Fibroblast of pulmonary artery (primary cell): ENCODE results near the gene KLF2.
"Not testable (repeated sequence)": the region's sequence is repeated elsewhere in the genome, so short reads cannot be mapped to it uniquely, and the experiment has no call there.

Experiments
- DNase-seq: peaks from one replicate; pipeline ENCODE4 v3.0.0-alpha.2; 2010; ENCODE audit warnings: low read depth
- H3K4me3 ChIP-seq: replicated peaks from 2 replicates; pipeline ENCODE4 v1.5.1; 2011; ENCODE audit warnings: low read depth, mild to moderate bottlenecking, control low read depth, low read length, moderate library complexity
- TF ChIP-seq, protein P1 (sequence below): IDR thresholded peaks from 2 replicates; pipeline ENCODE4 v1.5.1; 2011; ENCODE audit warnings: mild to moderate bottlenecking, control low read depth, low read length, inconsistent platforms; ENCODE audit errors: missing control alignments

The KLF2 gene

DNA sequence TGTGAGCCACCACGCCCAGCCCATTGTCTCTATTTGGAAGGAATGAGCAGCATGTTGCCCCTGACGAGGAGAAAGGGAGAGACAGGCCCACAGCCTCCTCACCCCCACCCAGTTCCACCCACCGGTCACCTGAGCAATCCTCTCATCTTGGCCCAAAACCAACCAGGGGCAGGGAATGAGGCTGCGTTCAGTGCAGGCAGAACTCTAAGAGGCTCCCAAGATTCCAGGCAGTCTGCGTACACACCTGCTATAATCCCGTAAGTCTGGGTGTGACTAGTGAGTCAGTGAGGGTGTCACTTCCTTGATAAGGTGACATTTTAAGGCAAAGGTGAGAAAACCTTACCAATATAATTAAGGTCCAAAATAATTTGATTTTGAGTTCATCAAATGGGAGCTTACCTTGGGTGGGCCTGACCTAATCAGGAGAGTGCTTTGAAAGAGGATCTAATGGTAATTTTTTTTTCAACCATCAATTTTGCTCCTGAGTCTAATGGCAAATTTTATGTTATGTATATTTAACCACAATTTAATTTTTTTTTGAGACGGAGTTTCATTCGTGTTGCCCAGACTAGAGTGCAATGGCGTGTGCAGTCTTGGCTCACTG, 26.9 kb upstream of the KLF2 start:
- H3K4me3 ChIP-seq, result no peak overlapping the region
- TF ChIP-seq, protein P1, sequence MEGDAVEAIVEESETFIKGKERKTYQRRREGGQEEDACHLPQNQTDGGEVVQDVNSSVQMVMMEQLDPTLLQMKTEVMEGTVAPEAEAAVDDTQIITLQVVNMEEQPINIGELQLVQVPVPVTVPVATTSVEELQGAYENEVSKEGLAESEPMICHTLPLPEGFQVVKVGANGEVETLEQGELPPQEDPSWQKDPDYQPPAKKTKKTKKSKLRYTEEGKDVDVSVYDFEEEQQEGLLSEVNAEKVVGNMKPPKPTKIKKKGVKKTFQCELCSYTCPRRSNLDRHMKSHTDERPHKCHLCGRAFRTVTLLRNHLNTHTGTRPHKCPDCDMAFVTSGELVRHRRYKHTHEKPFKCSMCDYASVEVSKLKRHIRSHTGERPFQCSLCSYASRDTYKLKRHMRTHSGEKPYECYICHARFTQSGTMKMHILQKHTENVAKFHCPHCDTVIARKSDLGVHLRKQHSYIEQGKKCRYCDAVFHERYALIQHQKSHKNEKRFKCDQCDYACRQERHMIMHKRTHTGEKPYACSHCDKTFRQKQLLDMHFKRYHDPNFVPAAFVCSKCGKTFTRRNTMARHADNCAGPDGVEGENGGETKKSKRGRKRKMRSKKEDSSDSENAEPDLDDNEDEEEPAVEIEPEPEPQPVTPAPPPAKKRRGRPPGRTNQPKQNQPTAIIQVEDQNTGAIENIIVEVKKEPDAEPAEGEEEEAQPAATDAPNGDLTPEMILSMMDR, result no peak
- DNase-seq, result no peak

DNA sequence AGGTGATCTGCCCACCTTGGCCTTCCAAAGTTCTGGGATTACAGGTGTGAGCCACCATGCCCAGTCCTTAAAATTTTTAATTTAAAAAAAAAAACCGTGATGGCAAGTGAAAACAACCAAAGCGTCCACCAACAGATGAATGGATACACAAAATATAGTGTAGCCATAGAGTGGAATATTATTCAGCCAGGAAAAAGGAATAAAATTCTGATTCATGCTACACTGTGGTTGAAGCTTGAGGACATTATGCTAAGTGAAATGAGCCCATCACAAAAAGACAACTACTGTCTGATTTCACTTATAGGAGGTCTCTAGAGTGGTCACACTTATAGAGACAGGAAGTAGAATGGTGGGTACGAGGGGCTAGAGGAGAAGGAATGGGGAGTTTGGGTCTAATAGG, 26.3 kb upstream of the KLF2 start:
- no peak for DNase-seq
- no peak overlapping the region for H3K4me3 ChIP-seq
- TF ChIP-seq, protein P1, result no peak

DNA sequence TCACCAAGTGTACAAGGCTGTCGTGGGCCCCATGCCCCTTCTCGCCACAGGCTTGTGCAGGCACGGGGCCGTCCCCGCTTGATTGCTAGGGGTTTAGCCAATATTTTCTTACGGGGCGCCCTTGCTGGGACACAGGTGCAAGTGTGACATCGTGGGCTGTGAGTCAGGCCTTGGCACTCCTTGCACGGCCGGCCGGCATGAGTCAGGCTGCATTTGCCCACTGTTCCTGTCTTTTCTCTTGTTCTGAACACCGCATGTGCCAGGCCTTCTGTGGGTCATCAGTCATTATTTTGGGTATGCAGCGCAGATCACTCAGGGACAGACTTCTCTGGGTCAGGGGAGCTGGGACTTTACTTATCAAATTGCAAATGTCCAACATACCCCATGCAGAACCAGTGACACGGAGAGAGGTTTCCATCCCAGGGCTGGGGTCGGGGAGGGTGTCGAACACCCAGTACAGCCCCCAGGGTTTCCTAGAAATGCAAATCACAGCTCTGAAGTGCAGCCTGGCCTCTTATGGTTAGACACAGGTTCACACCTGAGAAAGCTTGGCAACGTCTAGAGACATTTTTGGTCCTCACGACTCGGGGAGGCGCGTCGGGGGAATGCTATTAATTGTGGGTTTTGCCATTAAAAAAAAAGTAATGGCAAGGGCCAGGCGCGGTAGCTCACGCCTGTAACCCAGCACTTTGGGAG, 22.5 kb upstream of the KLF2 start:
- DNase-seq, result peak; percentile 39
- H3K4me3 ChIP-seq, result no peak overlapping the region
- TF ChIP-seq, protein P1, result no peak

DNA sequence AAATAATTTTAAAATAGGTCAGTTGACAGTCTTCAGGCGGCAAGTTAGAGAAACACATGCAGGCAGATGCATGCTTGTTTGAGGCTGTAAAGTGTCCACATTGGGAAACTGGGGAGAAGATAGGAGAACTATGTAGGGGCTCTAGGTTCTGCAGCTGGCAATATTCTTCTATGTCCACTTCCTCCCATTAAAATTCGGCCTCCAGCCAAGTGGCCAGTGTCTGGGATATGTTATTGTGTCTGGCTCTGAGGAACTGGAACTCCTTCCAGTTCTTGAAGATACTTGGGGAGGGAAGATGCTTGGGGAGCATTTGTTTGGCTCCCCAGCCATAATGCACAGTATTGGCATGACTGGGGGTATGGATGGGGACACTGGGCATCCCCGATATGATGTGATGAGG, 20.9 kb upstream of the KLF2 start:
- DNase-seq, result peak; percentile 74
- TF ChIP-seq, protein P1, result no peak
- no peak overlapping the region for H3K4me3 ChIP-seq

DNA sequence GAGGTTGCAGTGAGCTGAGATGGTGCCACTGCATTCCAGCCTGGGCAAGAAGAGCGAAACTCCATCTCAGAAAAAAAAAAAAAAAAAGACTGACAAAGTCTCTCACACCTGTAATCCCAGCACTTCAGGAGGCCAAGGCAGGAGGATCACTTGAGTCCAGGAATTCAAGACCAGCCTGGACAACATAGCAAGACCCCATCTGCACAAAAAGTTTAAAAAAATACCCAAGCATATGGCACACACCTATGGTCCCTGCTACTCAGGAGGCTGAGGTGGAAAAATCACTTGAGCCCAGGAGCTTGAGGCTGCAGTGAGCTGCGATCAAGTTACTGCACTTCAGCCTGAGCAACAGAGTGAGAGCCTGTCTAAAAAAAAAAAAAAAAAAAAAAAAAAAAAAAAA, 20.1 kb upstream of the KLF2 start:
- H3K4me3 ChIP-seq, DNase-seq: not testable (repeated sequence)

DNA sequence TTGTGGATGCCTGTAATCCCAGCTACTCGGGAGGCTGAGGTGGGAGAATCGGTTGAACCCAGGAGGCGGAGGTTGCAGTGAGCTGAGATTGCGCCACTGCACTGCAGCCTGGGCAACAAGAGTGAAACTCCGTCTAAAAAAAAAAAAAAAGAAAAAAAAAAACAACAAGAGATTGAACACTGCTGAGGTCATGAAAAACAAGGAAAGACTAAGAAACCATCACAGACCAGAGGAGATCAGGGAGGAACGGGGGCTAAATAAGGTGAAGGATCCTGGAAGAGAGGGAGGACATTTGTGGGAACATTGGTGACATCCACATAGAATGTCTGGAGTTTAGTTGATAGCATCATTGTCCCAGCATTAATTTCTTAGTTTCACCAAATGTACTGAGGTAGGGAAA, 19.6 kb upstream of the KLF2 start:
- not testable (repeated sequence) for H3K4me3 ChIP-seq, DNase-seq

DNA sequence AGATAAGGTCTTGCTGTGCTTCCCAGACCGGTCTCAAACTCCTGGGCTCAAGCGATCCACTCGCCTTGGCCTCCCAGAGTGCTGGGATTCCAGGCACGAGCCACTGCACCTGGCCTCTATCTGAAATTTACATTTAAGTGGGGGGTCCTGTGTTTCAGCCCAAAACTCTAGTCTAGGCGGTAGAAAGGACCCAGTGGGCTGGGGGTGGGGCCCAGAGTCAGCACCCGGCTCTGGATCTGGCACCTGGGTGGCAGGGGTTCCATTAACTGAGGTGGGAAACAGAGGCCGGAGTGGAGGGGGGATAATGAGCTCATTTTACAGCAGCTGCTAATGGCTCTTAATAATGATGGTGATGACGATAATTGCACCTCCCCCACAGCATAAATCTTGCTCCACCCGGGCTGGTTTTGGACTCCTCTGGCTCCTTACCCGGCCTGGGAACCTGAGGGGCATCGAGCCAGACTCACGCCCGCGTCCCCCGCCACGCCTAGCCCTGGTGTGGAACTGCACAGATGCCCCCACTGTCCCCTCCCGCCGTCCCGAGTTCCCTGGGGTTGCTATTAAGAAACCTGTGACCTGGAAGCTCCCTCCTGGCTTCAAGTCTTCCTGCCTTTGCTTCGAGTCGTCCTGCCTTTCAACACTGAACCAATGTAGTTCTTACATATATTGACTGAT, 17.8 kb upstream of the KLF2 start:
- DNase-seq, result no peak
- H3K4me3 ChIP-seq, result no peak overlapping the region
- TF ChIP-seq, protein P1, result no peak

DNA sequence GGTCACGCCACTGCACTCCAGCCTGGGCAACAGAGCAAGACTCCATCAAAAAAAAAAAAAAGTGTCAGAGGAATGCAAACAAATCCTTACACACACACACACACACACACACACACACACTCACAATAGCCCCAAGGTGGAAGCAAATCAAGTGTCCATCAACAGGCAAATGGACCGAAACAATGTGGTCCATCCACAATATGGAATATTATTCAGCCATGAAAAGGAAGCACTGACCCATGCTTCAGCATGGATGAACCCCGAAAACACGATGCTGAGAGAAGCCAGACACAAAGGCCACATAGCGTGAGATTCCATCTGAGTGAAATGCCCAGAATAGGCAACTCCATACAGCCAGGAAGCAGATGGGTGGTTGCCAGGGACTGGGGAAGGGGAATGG, 16.5 kb upstream of the KLF2 start:
- no peak overlapping the region for H3K4me3 ChIP-seq
- TF ChIP-seq, protein P1, result no peak
- no peak for DNase-seq
